Testis (tissue), 3 donors: Measurements from ENCODE around the gene RPTOR. TPM values are rescaled to one million over a fixed set of nuclear protein-coding genes. Genes with fewer than 3 reads are reported as not detected.

Source experiments
- DNase-seq: peaks from one replicate; pipeline ENCODE4 v3.0.0-alpha.2; 2019
- H3K27ac ChIP-seq, 2 donors: fragments of 200-600 bp; sonication (generic); one replicate each; pipeline ENCODE4 v1.5.1; 2019
- H3K27me3 ChIP-seq: fragments of 200-600 bp; sonication (generic); one replicate; pipeline ENCODE4 v1.5.1; 2019
- H3K36me3 ChIP-seq: fragments of 200-600 bp; sonication (generic); one replicate; pipeline ENCODE4 v1.5.1; 2017; ENCODE audit warnings: low read depth; ENCODE audit errors: missing control alignments
- H3K4me1 ChIP-seq: fragments of 200-600 bp; sonication (generic); one replicate; pipeline ENCODE4 v1.5.1; 2019
- H3K4me3 ChIP-seq, 2 donors: fragments of 200-600 bp; sonication (generic); one replicate each; pipeline ENCODE4 v1.5.1; 2017 to 2019
- H3K9me3 ChIP-seq: fragments of 200-600 bp; sonication (generic); one replicate; pipeline ENCODE4 v1.5.1; 2017
- CTCF ChIP-seq, 3 experiments: fragments of 450-650 bp in 2 of 3; fragments of 200-600 bp in 1 of 3; sonication (generic) in 1 of 3; IDR thresholded peaks; one replicate each; pipeline ENCODE4 v1.5.1; 2016 to 2019; ENCODE audit warnings: antibody characterized with exemption in 3 of 3, mild to moderate bottlenecking in 2 of 3, moderate library complexity in 1 of 3
- POLR2A ChIP-seq: fragments of 450-650 bp; IDR thresholded peaks from one replicate; pipeline ENCODE4 v1.6.1; 2017; ENCODE audit warnings: antibody characterized with exemption, mild to moderate bottlenecking, moderate library complexity
- WGBS, 2 donors: methylation state at CpG; one replicate each; pipeline ENCODE4 v1.1.5; 2018; 5-methylcytosine and 5-hydroxymethylcytosine counted together
- intact Hi-C: fragments of 100-400 bp; cut with DNase I; formaldehyde crosslinking; loops from one replicate; pipeline ENCODE4 v1.15.1; 2023; ENCODE audit warnings: low total_unique reads
- polyA plus RNA-seq: library from polyadenylated mRNA; stranded (reverse); fragments of 350-450 nt; fragmentation: Illumina TruSeq; extraction: RNeasy Lipid Tissue Mini Kit (QIAGEN cat#74804); gene quantifications from one replicate; pipeline ENCODE4 v1.2.3, GENCODE V29; 2014; ENCODE audit warnings: low read depth, low replicate concordance; ENCODE audit not compliant: insufficient read depth
- total RNA-seq, 2 donors: library from RNA; depleted of rRNA; stranded (reverse); fragments of >200 nt; gene quantifications; one replicate each; pipeline ENCODE4 v1.2.3, GENCODE V29; 2016

The RPTOR gene
- total and polyA plus RNA-seq, 3 donors from 2014 or later, result 21.8 to 68.3 (median 56.6) TPM

GRCh38 chr17:80749611-80750010 is 205.0 kb downstream of the RPTOR start:
- Histone ChIP-seq H3K4me3 (no peak overlapping the region), H3K4me1 (no peaks in the 10 kb centered on the region), H3K27me3 (no peaks in the 10 kb centered on the region), H3K9me3 (no peaks in the 10 kb centered on the region), H3K27ac (no peak overlapping the region), H3K36me3 (no peaks in the 10 kb centered on the region)
- WGBS, 2 donors, result 89 to 94% methylated on average over 3 of the region's 3 CpGs
- TF ChIP-seq CTCF (IDR thresholded peaks at IDR 0.05) (no peak), POLR2A (no peak)
- intact Hi-C loops, result no loop called here
- DNase-seq, result no peak

GRCh38 chr17:80750263-80750662 is 205.6 kb downstream of the RPTOR start:
- no peaks in the 10 kb centered on the region for H3K36me3 ChIP-seq
- H3K4me3 ChIP-seq, result no peak overlapping the region
- no peaks in the 10 kb centered on the region for H3K9me3 ChIP-seq
- 67 to 79% methylated on average over 14 of the region's 14 CpGs for WGBS, 2 donors
- H3K27ac ChIP-seq, result no peak overlapping the region
- H3K27me3 ChIP-seq, result no peaks in the 10 kb centered on the region
- TF ChIP-seq POLR2A (no peak), CTCF (IDR thresholded peaks at IDR 0.05) (no peak)
- intact Hi-C loops, result no loop called here
- no peak for DNase-seq
- H3K4me1 ChIP-seq, result no peaks in the 10 kb centered on the region

GRCh38 chr17:80751070-80751945 is 206.7 kb downstream of the RPTOR start:
- no peaks in the 10 kb centered on the region for H3K27me3 ChIP-seq
- no peaks in the 10 kb centered on the region for H3K36me3 ChIP-seq
- TF ChIP-seq POLR2A, result no peak
- H3K4me3 ChIP-seq, result no peak overlapping the region
- intact Hi-C loops, result no loop called here
- DNase-seq, result no peak
- H3K4me1 ChIP-seq, result no peaks in the 10 kb centered on the region
- no peak overlapping the region for H3K27ac ChIP-seq
- 90 to 92% methylated on average over 30 of the region's 30 CpGs for WGBS, 2 donors
- H3K9me3 ChIP-seq, result no peaks in the 10 kb centered on the region

GRCh38 chr17:80751946-80752581 is 207.4 kb downstream of the RPTOR start:
- Histone ChIP-seq H3K27me3 (no peaks in the 10 kb centered on the region), H3K36me3 (no peaks in the 10 kb centered on the region), H3K9me3 (no peaks in the 10 kb centered on the region), H3K4me1 (no peaks in the 10 kb centered on the region), H3K4me3 (no peak overlapping the region), H3K27ac (no peak overlapping the region)
- WGBS, 2 donors, result 75 to 82% methylated on average over 6 of the region's 6 CpGs
- no peak for TF ChIP-seq POLR2A
- no peak for TF ChIP-seq CTCF (IDR thresholded peaks at IDR 0.05)
- intact Hi-C loops, result no loop called here
- DNase-seq, result no peak

GRCh38 chr17:80753685-80754345 is 209.2 kb downstream of the RPTOR start:
- Histone ChIP-seq H3K27ac (no peak overlapping the region), H3K4me3 (no peak overlapping the region), H3K36me3 (no peaks in the 10 kb centered on the region), H3K9me3 (no peaks in the 10 kb centered on the region), H3K27me3 (no peaks in the 10 kb centered on the region), H3K4me1 (no peaks in the 10 kb centered on the region)
- intact Hi-C loops, result no loop called here
- 85% methylated on average over 17 of the region's 17 CpGs for WGBS, 2 donors
- no peak for DNase-seq
- no peak for TF ChIP-seq POLR2A
- no peak for TF ChIP-seq CTCF (IDR thresholded peaks at IDR 0.05)
